ENCODE results near the gene POMC.

The POMC gene

GRCh38 chr2:25188405-25188804 is 20.0 kb upstream of the POMC start:
- no CpG with 5 or more reads among the region's 4 CpGs for WGBS (ENCODE audit: extremely low coverage, insufficient coverage, insufficient read length)
- H3K4me3 ChIP-seq (ENCODE audit: low read depth, low read length): no peak overlapping the region
- no peak overlapping the region for H4K12ac ChIP-seq (ENCODE audit: low read depth, low read length)
- H3K36me3 ChIP-seq (ENCODE audit: control insufficient read depth in 1 of 2, insufficient read depth in 2 of 2, low read length in 2 of 2): no peaks in the 10 kb centered on the region
- no peak overlapping the region for H2AK5ac ChIP-seq (ENCODE audit: low read length)
- no peak overlapping the region for H3K27ac ChIP-seq (ENCODE audit: low read depth, low read length)
- H3K4ac ChIP-seq (ENCODE audit: low read depth, low read length): no peak overlapping the region
- peaks cover 2% of the 10 kb centered on the region for H3K9me3 ChIP-seq (ENCODE audit: insufficient read depth, low read depth, low read length)
- no peaks in the 10 kb centered on the region for H3K27me3 ChIP-seq (ENCODE audit: insufficient read depth, low read length)
- H3K18ac ChIP-seq (ENCODE audit: low read length): no peak overlapping the region
- H2BK12ac ChIP-seq (ENCODE audit: low read length): no peak overlapping the region
- no peak overlapping the region for H3K4me2 ChIP-seq (ENCODE audit: low read length)
- no peak overlapping the region for H3K9ac ChIP-seq (ENCODE audit: low read length)
- no peak for DNase-seq
- H3K79me2 ChIP-seq (ENCODE audit: control insufficient read depth, insufficient read depth, low read length, poor library complexity): no peaks in the 10 kb centered on the region
- H3K23ac ChIP-seq (ENCODE audit: low read length): no peak overlapping the region
- no peak overlapping the region for H3K14ac ChIP-seq (ENCODE audit: low read length)
- peaks cover 8 to 10% of the 10 kb centered on the region in 2 experiments for H3K4me1 ChIP-seq (ENCODE audit: control insufficient read depth in 1 of 2, insufficient read depth in 2 of 2, low read length in 2 of 2)
- no peak overlapping the region for H2AFZ ChIP-seq (ENCODE audit: insufficient read depth, low read length, poor library complexity)
- H2BK5ac ChIP-seq (ENCODE audit: low read depth, low read length, poor library complexity): no peak overlapping the region
- peaks cover 1% of the 10 kb centered on the region for H3K79me1 ChIP-seq (ENCODE audit: low read length)
- no peak overlapping the region for H2BK120ac ChIP-seq (ENCODE audit: insufficient read depth, low read length, poor library complexity)
- no peak overlapping the region for H4K8ac ChIP-seq (ENCODE audit: low read depth, low read length)
- no peak overlapping the region for H4K91ac ChIP-seq (ENCODE audit: low read depth, low read length)

GRCh38 chr2:25187729-25188350 is 19.5 kb upstream of the POMC start:
- no peak overlapping the region for H3K18ac ChIP-seq (ENCODE audit: low read length)
- H2AFZ ChIP-seq (ENCODE audit: insufficient read depth, low read length, poor library complexity): no peak overlapping the region
- H3K4ac ChIP-seq (ENCODE audit: low read depth, low read length): no peak overlapping the region
- peaks cover 1% of the 10 kb centered on the region for H3K79me1 ChIP-seq (ENCODE audit: low read length)
- no peak overlapping the region for H3K23ac ChIP-seq (ENCODE audit: low read length)
- H3K14ac ChIP-seq (ENCODE audit: low read length): no peak overlapping the region
- no peak overlapping the region for H2BK12ac ChIP-seq (ENCODE audit: low read length)
- WGBS (ENCODE audit: extremely low coverage, insufficient coverage, insufficient read length): no CpG with 5 or more reads among the region's 11 CpGs
- no peak overlapping the region for H3K27ac ChIP-seq (ENCODE audit: low read depth, low read length)
- H3K4me1 ChIP-seq (ENCODE audit: control insufficient read depth in 1 of 2, insufficient read depth in 2 of 2, low read length in 2 of 2): peaks cover 8 to 10% of the 10 kb centered on the region in 2 experiments
- H3K4me3 ChIP-seq (ENCODE audit: low read depth, low read length): no peak overlapping the region
- no peak overlapping the region for H4K12ac ChIP-seq (ENCODE audit: low read depth, low read length)
- no peak overlapping the region for H4K91ac ChIP-seq (ENCODE audit: low read depth, low read length)
- no peak overlapping the region for H3K4me2 ChIP-seq (ENCODE audit: low read length)
- no peaks in the 10 kb centered on the region for H3K79me2 ChIP-seq (ENCODE audit: control insufficient read depth, insufficient read depth, low read length, poor library complexity)
- H4K8ac ChIP-seq (ENCODE audit: low read depth, low read length): no peak overlapping the region
- H2BK5ac ChIP-seq (ENCODE audit: low read depth, low read length, poor library complexity): no peak overlapping the region
- H2AK5ac ChIP-seq (ENCODE audit: low read length): no peak overlapping the region
- no peak overlapping the region for H2BK120ac ChIP-seq (ENCODE audit: insufficient read depth, low read length, poor library complexity)
- no peaks in the 10 kb centered on the region for H3K27me3 ChIP-seq (ENCODE audit: insufficient read depth, low read length)
- peaks cover 2% of the 10 kb centered on the region for H3K9me3 ChIP-seq (ENCODE audit: insufficient read depth, low read depth, low read length)
- no peak overlapping the region for H3K9ac ChIP-seq (ENCODE audit: low read length)
- H3K36me3 ChIP-seq (ENCODE audit: control insufficient read depth in 1 of 2, insufficient read depth in 2 of 2, low read length in 2 of 2): no peaks in the 10 kb centered on the region
- DNase-seq: no peak

- no peak overlapping the region for H4K8ac ChIP-seq (ENCODE audit: low read depth, low read length)
- DNase-seq: peak; percentile 91 to 99
- H3K9ac ChIP-seq (ENCODE audit: low read length): no peak overlapping the region
- peak overlapping the region; percentile 45 for H3K4me3 ChIP-seq (ENCODE audit: low read depth, low read length)
- no peak overlapping the region for H3K27ac ChIP-seq (ENCODE audit: low read depth, low read length)
- H3K23ac ChIP-seq (ENCODE audit: low read length): peak overlapping the region; percentile 14
- H3K36me3 ChIP-seq (ENCODE audit: control insufficient read depth in 1 of 2, insufficient read depth in 2 of 2, low read length in 2 of 2): no peaks in the 10 kb centered on the region
- no peak overlapping the region for H4K91ac ChIP-seq (ENCODE audit: low read depth, low read length)
- H3K14ac ChIP-seq (ENCODE audit: low read length): no peak overlapping the region
- no peak overlapping the region for H4K12ac ChIP-seq (ENCODE audit: low read depth, low read length)
- H3K4me1 ChIP-seq (ENCODE audit: control insufficient read depth in 1 of 2, insufficient read depth in 2 of 2, low read length in 2 of 2): peaks cover 7 to 8% of the 10 kb centered on the region in 2 experiments
- H2BK120ac ChIP-seq (ENCODE audit: insufficient read depth, low read length, poor library complexity): no peak overlapping the region
- no CpG with 5 or more reads among the region's 5 CpGs for WGBS (ENCODE audit: extremely low coverage, insufficient coverage, insufficient read length)
- peaks cover 2% of the 10 kb centered on the region for H3K9me3 ChIP-seq (ENCODE audit: insufficient read depth, low read depth, low read length)
- no peak overlapping the region for H2AFZ ChIP-seq (ENCODE audit: insufficient read depth, low read length, poor library complexity)
- no peak overlapping the region for H3K18ac ChIP-seq (ENCODE audit: low read length)
- H3K79me2 ChIP-seq (ENCODE audit: control insufficient read depth, insufficient read depth, low read length, poor library complexity): no peaks in the 10 kb centered on the region
- H2AK5ac ChIP-seq (ENCODE audit: low read length): no peak overlapping the region
- peak overlapping the region; percentile 24 for H3K4me2 ChIP-seq (ENCODE audit: low read length)
- no peak overlapping the region for H2BK5ac ChIP-seq (ENCODE audit: low read depth, low read length, poor library complexity)
- no peak overlapping the region for H3K4ac ChIP-seq (ENCODE audit: low read depth, low read length)
- H3K79me1 ChIP-seq (ENCODE audit: low read length): peaks cover 1% of the 10 kb centered on the region
- H3K27me3 ChIP-seq (ENCODE audit: insufficient read depth, low read length): no peaks in the 10 kb centered on the region
- H2BK12ac ChIP-seq (ENCODE audit: low read length): no peak overlapping the region
Measured at GRCh38 chr2:25184254-25184653, 15.9 kb upstream of the POMC start.

GRCh38 chr2:25178976-25179375 is 10.6 kb upstream of the POMC start:
- peaks cover 4 to 6% of the 10 kb centered on the region in 2 experiments for H3K4me1 ChIP-seq (ENCODE audit: control insufficient read depth in 1 of 2, insufficient read depth in 2 of 2, low read length in 2 of 2)

More at GRCh38 chr2:25178976-25179375, 10.6 kb upstream of the POMC start:
- Histone ChIP-seq H3K14ac (ENCODE audit: low read length) (no peak overlapping the region), H3K27ac (ENCODE audit: low read depth, low read length) (no peak overlapping the region), H4K8ac (ENCODE audit: low read depth, low read length) (no peak overlapping the region), H2BK12ac (ENCODE audit: low read length) (no peak overlapping the region), H3K4me3 (ENCODE audit: low read depth, low read length) (no peak overlapping the region), H4K12ac (ENCODE audit: low read depth, low read length) (no peak overlapping the region), H3K27me3 (ENCODE audit: insufficient read depth, low read length) (no peaks in the 10 kb centered on the region), H3K4ac (ENCODE audit: low read depth, low read length) (no peak overlapping the region), H2BK120ac (ENCODE audit: insufficient read depth, low read length, poor library complexity) (no peak overlapping the region), H4K91ac (ENCODE audit: low read depth, low read length) (no peak overlapping the region), H3K36me3 (ENCODE audit: control insufficient read depth in 1 of 2, insufficient read depth in 2 of 2, low read length in 2 of 2) (no peaks in the 10 kb centered on the region), H2AFZ (ENCODE audit: insufficient read depth, low read length, poor library complexity) (no peak overlapping the region), H3K79me2 (ENCODE audit: control insufficient read depth, insufficient read depth, low read length, poor library complexity) (no peaks in the 10 kb centered on the region), H2BK5ac (ENCODE audit: low read depth, low read length, poor library complexity) (no peak overlapping the region), H3K79me1 (ENCODE audit: low read length) (peaks cover 1% of the 10 kb centered on the region), H3K9me3 (ENCODE audit: insufficient read depth, low read depth, low read length) (no peaks in the 10 kb centered on the region), H2AK5ac (ENCODE audit: low read length) (no peak overlapping the region), H3K4me2 (ENCODE audit: low read length) (no peak overlapping the region), H3K9ac (ENCODE audit: low read length) (no peak overlapping the region), H3K18ac (ENCODE audit: low read length) (no peak overlapping the region), H3K23ac (ENCODE audit: low read length) (no peak overlapping the region)
- WGBS (ENCODE audit: extremely low coverage, insufficient coverage, insufficient read length): no CpG with 5 or more reads among the region's 10 CpGs
- DNase-seq: no peak
